Esophagus muscularis mucosa (tissue), 4 donors: ENCODE results near the gene KCNE3. TPM values are rescaled to one million over a fixed set of nuclear protein-coding genes. Genes with fewer than 3 reads are reported as not detected.

Experiments
- DNase-seq: peaks from one replicate; pipeline ENCODE4 v3.0.0-alpha.2; 2017; ENCODE audit errors: extremely low spot score
- H3K27ac ChIP-seq, 4 donors: fragments of 200-600 bp; sonication (generic); replicated peaks in 1 of 4; 1 replicate in 3 of 4; 2 replicates in 1 of 4; pipeline ENCODE4 v1.5.1; 2016 to 2019; ENCODE audit warnings: mild to moderate bottlenecking in 1 of 4
- H3K27me3 ChIP-seq, 4 donors: fragments of 200-600 bp; sonication (generic); one replicate each; pipeline versions ENCODE4 v1.5.1 to v1.6.0; 2016 to 2019
- H3K36me3 ChIP-seq, 4 donors: fragments of 200-600 bp; sonication (generic); one replicate each; pipeline ENCODE4 v1.5.1; 2016 to 2019
- H3K4me1 ChIP-seq, 4 donors: fragments of 200-600 bp; sonication (generic); one replicate each; pipeline ENCODE4 v1.5.1; 2016 to 2019
- H3K4me3 ChIP-seq, 4 donors: fragments of 200-600 bp; sonication (generic); 1 replicate in 2 of 4; 2 replicates in 2 of 4; pipeline ENCODE4 v1.5.1; 2016 to 2019; ENCODE audit warnings: mild to moderate bottlenecking in 4 of 4, moderate library complexity in 1 of 4
- H3K9me3 ChIP-seq, 4 donors: fragments of 200-600 bp; sonication (generic); 1 replicate in 3 of 4; 2 replicates in 1 of 4; pipeline ENCODE4 v1.5.1; 2016 to 2019
- CTCF ChIP-seq, 3 experiments: fragments of 200-600 bp in 2 of 3; fragments of 450-650 bp in 1 of 3; sonication (generic) in 2 of 3; IDR thresholded peaks; one replicate each; pipeline ENCODE4 v1.5.1; 2017 to 2019; ENCODE audit warnings: antibody characterized with exemption in 3 of 3, mild to moderate bottlenecking in 2 of 3, moderate library complexity in 1 of 3
- EP300 ChIP-seq: sonication (generic); formaldehyde crosslinking; IDR thresholded peaks from one replicate; pipeline ENCODE4 v1.6.1; 2017; ENCODE audit warnings: antibody characterized with exemption
- POLR2A ChIP-seq: fragments of 450-650 bp; IDR thresholded peaks from one replicate; pipeline ENCODE4 v1.6.1; 2017; ENCODE audit warnings: antibody characterized with exemption, moderate library complexity, mild to moderate bottlenecking, low read depth
- POLR2AphosphoS5 ChIP-seq, 2 donors: sonication (generic); formaldehyde crosslinking; IDR thresholded peaks; one replicate each; pipeline ENCODE4 v1.6.1; 2017; ENCODE audit warnings: antibody characterized with exemption in 2 of 2
- WGBS: methylation state at CpG from one replicate; pipeline ENCODE4 v1.1.5; 2018; 5-methylcytosine and 5-hydroxymethylcytosine counted together
- intact Hi-C: fragments of 100-400 bp; cut with DNase I; formaldehyde crosslinking; loops from one replicate; pipeline ENCODE4 v1.15.1; 2023
- total RNA-seq, 4 donors: library from RNA; depleted of rRNA; stranded (reverse); fragments of >200 nt; gene quantifications; one replicate each; pipeline versions ENCODE4 v1.1.0 to v1.2.1, GENCODE V29; 2016

KCNE3 gene
- total RNA-seq, 4 donors from 2014 or later: 6.0 to 9.6 (median 6.8) TPM

GRCh38 chr11:74480688-74481417, 13.5 kb upstream of the KCNE3 start:
- Histone ChIP-seq H3K36me3 (no peaks in the 10 kb centered on the region), H3K4me3 (no peak overlapping the region), H3K27ac (no peak overlapping the region), H3K27me3 (no peaks in the 10 kb centered on the region), H3K9me3 (no peaks in the 10 kb centered on the region), H3K4me1 (no peaks in the 10 kb centered on the region)
- TF ChIP-seq CTCF (IDR thresholded peaks at IDR 0.05) (no peak), EP300 (no peak), POLR2AphosphoS5 (IDR thresholded peaks at IDR 0.05) (no peak), POLR2A (no peak)
- DNase-seq: no peak
- 68% methylated on average over 3 of the region's 3 CpGs for WGBS
- intact Hi-C loops: no loop called here

- WGBS: 53% methylated on average over 1 of the region's 1 CpG
- H3K4me3 ChIP-seq: no peak overlapping the region
- H3K27me3 ChIP-seq: no peaks in the 10 kb centered on the region
- DNase-seq: no peak
- no peaks in the 10 kb centered on the region for H3K36me3 ChIP-seq
- intact Hi-C loops: no loop called here
- TF ChIP-seq EP300: no peak
- no peak for TF ChIP-seq POLR2AphosphoS5 (IDR thresholded peaks at IDR 0.05)
- TF ChIP-seq CTCF (IDR thresholded peaks at IDR 0.05): no peak
- no peak for TF ChIP-seq POLR2A
- H3K4me1 ChIP-seq: no peaks in the 10 kb centered on the region
- H3K27ac ChIP-seq: no peak overlapping the region
- no peaks in the 10 kb centered on the region for H3K9me3 ChIP-seq
Measured at GRCh38 chr11:74479732-74480123, 12.4 kb upstream of the KCNE3 start.

GRCh38 chr11:74478877-74479731, 11.8 kb upstream of the KCNE3 start:
- H3K27ac ChIP-seq: no peak overlapping the region
- no peaks in the 10 kb centered on the region for H3K36me3 ChIP-seq
- DNase-seq: no peak
- H3K9me3 ChIP-seq: no peaks in the 10 kb centered on the region
- H3K4me3 ChIP-seq: no peak overlapping the region
- TF ChIP-seq POLR2AphosphoS5 (IDR thresholded peaks at IDR 0.05) (no peak), EP300 (no peak), CTCF (IDR thresholded peaks at IDR 0.05) (no peak), POLR2A (no peak)
- intact Hi-C loops: no loop called here
- no peaks in the 10 kb centered on the region for H3K27me3 ChIP-seq
- H3K4me1 ChIP-seq: no peaks in the 10 kb centered on the region
- 85% methylated on average over 10 of the region's 10 CpGs for WGBS

GRCh38 chr11:74476536-74476935, 9.2 kb upstream of the KCNE3 start:
- Histone ChIP-seq H3K27me3 (peaks cover 0 to 7% (median 0%) of the 10 kb centered on the region in 4 donors), H3K36me3 (no peaks in the 10 kb centered on the region), H3K27ac (no peak overlapping the region), H3K9me3 (no peaks in the 10 kb centered on the region), H3K4me3 (no peak overlapping the region), H3K4me1 (no peaks in the 10 kb centered on the region)
- intact Hi-C loops: no loop called here
- no peak for DNase-seq
- WGBS: 96% methylated on average over 2 of the region's 2 CpGs
- TF ChIP-seq CTCF (IDR thresholded peaks at IDR 0.05) (no peak), EP300 (no peak), POLR2A (no peak), POLR2AphosphoS5 (IDR thresholded peaks at IDR 0.05) (no peak)
